ENCODE data around the gene CAPN9.

The CAPN9 gene

GRCh38 chr1:230818901-230819300 is 71.7 kb downstream of the CAPN9 start:
- TF ChIP-seq CTCF (IDR thresholded peaks at IDR 0.05; ENCODE audit: low read depth, low read length) (no peak), MYC (IDR thresholded peaks at IDR 0.05; ENCODE audit: low read depth, low read length) (no peak), MAX (IDR thresholded peaks at IDR 0.05; ENCODE audit: low read depth, low read length) (no peak), POLR2A (IDR thresholded peaks at IDR 0.05; ENCODE audit: extremely low read depth, insufficient read length) (no peak)
- H3K4me3 ChIP-seq (ENCODE audit: low read depth, low read length) = no peak overlapping the region
- no peak for DNase-seq (ENCODE audit: low read depth)

GRCh38 chr1:230819976-230820375 is 72.8 kb downstream of the CAPN9 start:
- TF ChIP-seq MAX (IDR thresholded peaks at IDR 0.05; ENCODE audit: low read depth, low read length) (no peak), CTCF (IDR thresholded peaks at IDR 0.05; ENCODE audit: low read depth, low read length) (no peak), POLR2A (IDR thresholded peaks at IDR 0.05; ENCODE audit: extremely low read depth, insufficient read length) (no peak), MYC (IDR thresholded peaks at IDR 0.05; ENCODE audit: low read depth, low read length) (no peak)
- no peak for DNase-seq (ENCODE audit: low read depth)
- H3K4me3 ChIP-seq (ENCODE audit: low read depth, low read length) = no peak overlapping the region

- DNase-seq (ENCODE audit: low read depth) = no peak
- no peak for TF ChIP-seq POLR2A (IDR thresholded peaks at IDR 0.05; ENCODE audit: extremely low read depth, insufficient read length)
- TF ChIP-seq MYC (IDR thresholded peaks at IDR 0.05; ENCODE audit: low read depth, low read length) = no peak
- TF ChIP-seq CTCF (IDR thresholded peaks at IDR 0.05; ENCODE audit: low read depth, low read length) = no peak
- no peak for TF ChIP-seq MAX (IDR thresholded peaks at IDR 0.05; ENCODE audit: low read depth, low read length)
- no peak overlapping the region for H3K4me3 ChIP-seq (ENCODE audit: low read depth, low read length)
Observed at GRCh38 chr1:230820568-230820967, 73.4 kb downstream of the CAPN9 start.

- no peak overlapping the region for H3K4me3 ChIP-seq (ENCODE audit: low read depth, low read length)
- no peak for TF ChIP-seq CTCF (IDR thresholded peaks at IDR 0.05; ENCODE audit: low read depth, low read length)
- TF ChIP-seq POLR2A (IDR thresholded peaks at IDR 0.05; ENCODE audit: extremely low read depth, insufficient read length) = no peak
- no peak for TF ChIP-seq MAX (IDR thresholded peaks at IDR 0.05; ENCODE audit: low read depth, low read length)
- TF ChIP-seq MYC (IDR thresholded peaks at IDR 0.05; ENCODE audit: low read depth, low read length) = no peak
- DNase-seq (ENCODE audit: low read depth) = no peak
Observed at GRCh38 chr1:230821346-230821745, 74.2 kb downstream of the CAPN9 start.

- no peak overlapping the region for H3K4me3 ChIP-seq (ENCODE audit: low read depth, low read length)
- no peak for DNase-seq (ENCODE audit: low read depth)
- TF ChIP-seq POLR2A (IDR thresholded peaks at IDR 0.05; ENCODE audit: extremely low read depth, insufficient read length) (no peak), MYC (IDR thresholded peaks at IDR 0.05; ENCODE audit: low read depth, low read length) (no peak), MAX (IDR thresholded peaks at IDR 0.05; ENCODE audit: low read depth, low read length) (no peak), CTCF (IDR thresholded peaks at IDR 0.05; ENCODE audit: low read depth, low read length) (no peak)
Observed at GRCh38 chr1:230822092-230822581, 74.9 kb downstream of the CAPN9 start.

Data from NB4 (cell line).